Measurements from ENCODE around the gene CCNC.

GRCh38 chr6:99589907-99590493, 21.5 kb upstream of the CCNC start:
- TF ChIP-seq CTCF (IDR thresholded peaks at IDR 0.05) (no peak), POLR2A (IDR thresholded peaks at IDR 0.05) (no peak)

All from lower leg skin (tissue), 3 donors.